Neural progenitor cell (in vitro differentiated cells): ENCODE results near the gene KRTAP17-1. TPM values are rescaled to one million over a fixed set of nuclear protein-coding genes. Genes with fewer than 3 reads are reported as not detected.

Source experiments
- DNase-seq: peaks from one replicate; pipeline ENCODE4 v3.0.0-alpha.2; 2016; ENCODE audit warnings: low spot score
- H2AFZ ChIP-seq: fragments of 200-600 bp; sonication (generic); replicated peaks from 2 replicates; pipeline ENCODE4 v1.6.1; 2016; ENCODE audit warnings: antibody characterized with exemption
- H3F3A ChIP-seq: fragments of 200-600 bp; sonication (generic); 2 replicates; pipeline ENCODE4 v1.6.1; 2016; ENCODE audit warnings: antibody characterized with exemption, low read depth
- H3K27ac ChIP-seq: fragments of 200-600 bp; sonication (generic); 2 replicates; pipeline ENCODE4 v1.5.1; 2016; ENCODE audit warnings: mild to moderate bottlenecking
- H3K27me3 ChIP-seq: fragments of 200-600 bp; sonication (generic); 2 replicates; pipeline ENCODE4 v1.6.1; 2016; ENCODE audit warnings: mild to moderate bottlenecking, moderate library complexity
- H3K36me3 ChIP-seq: fragments of 200-600 bp; sonication (generic); 2 replicates; pipeline ENCODE4 v1.5.1; 2016
- H3K4me1 ChIP-seq: fragments of 200-600 bp; sonication (generic); 2 replicates; pipeline ENCODE4 v1.6.1; 2016; ENCODE audit warnings: mixed run types
- H3K4me2 ChIP-seq: fragments of 200-600 bp; sonication (generic); 2 replicates; pipeline ENCODE4 v1.6.1; 2016
- H3K4me3 ChIP-seq: fragments of 200-600 bp; sonication (generic); 2 replicates; pipeline ENCODE4 v1.5.1; 2016
- H3K79me2 ChIP-seq: fragments of 200-600 bp; sonication (generic); 2 replicates; pipeline ENCODE4 v1.6.1; 2016; ENCODE audit warnings: low read depth
- H3K9ac ChIP-seq: fragments of 200-600 bp; sonication (generic); 2 replicates; pipeline ENCODE4 v1.6.1; 2016
- H3K9me3 ChIP-seq: fragments of 200-600 bp; sonication (generic); 2 replicates; pipeline ENCODE4 v1.5.1; 2016; ENCODE audit warnings: low read depth
- H4K20me1 ChIP-seq: fragments of 200-600 bp; sonication (generic); 2 replicates; pipeline ENCODE4 v1.6.1; 2016; ENCODE audit warnings: low read depth
- H3K27ac Mint-ChIP-seq: 3 replicates; pipeline ENCODE4 v1.8.0; 2021; ENCODE audit warnings: mixed read lengths
- H3K27me3 Mint-ChIP-seq: 2 replicates; pipeline ENCODE4 v1.8.0; 2022; ENCODE audit warnings: low read depth, mild to moderate bottlenecking, inconsistent platforms, moderate library complexity, mixed read lengths; ENCODE audit not compliant: insufficient read depth
- H3K36me3 Mint-ChIP-seq: 3 replicates; pipeline ENCODE4 v1.8.0; 2021; ENCODE audit warnings: mixed read lengths
- H3K4me1 Mint-ChIP-seq: 3 replicates; pipeline ENCODE4 v1.8.0; 2021; ENCODE audit warnings: mixed read lengths
- H3K4me3 Mint-ChIP-seq: 3 replicates; pipeline ENCODE4 v1.8.0; 2021; ENCODE audit warnings: mild to moderate bottlenecking, moderate library complexity, mixed read lengths
- H3K9me3 Mint-ChIP-seq: 3 replicates; pipeline ENCODE4 v1.8.0; 2020; ENCODE audit warnings: mixed read lengths
- CTCF ChIP-seq: fragments of 200-600 bp; sonication (generic); IDR thresholded peaks from 2 replicates; pipeline ENCODE4 v1.5.1; 2017; ENCODE audit warnings: antibody characterized with exemption, mild to moderate bottlenecking
- EZH2 ChIP-seq: fragments of 200-600 bp; sonication (generic); IDR thresholded peaks from 2 replicates; pipeline ENCODE4 v1.6.1; 2017; ENCODE audit warnings: antibody characterized with exemption, mild to moderate bottlenecking, moderate library complexity
- EZH2phosphoT487 ChIP-seq: fragments of 200-600 bp; sonication (generic); IDR thresholded peaks from 2 replicates; pipeline ENCODE4 v1.6.1; 2017; ENCODE audit warnings: antibody characterized with exemption
- total RNA-seq: library from RNA; depleted of rRNA; stranded (reverse); fragments of >200 nt; gene quantifications from 2 replicates; pipeline ENCODE4 v1.2.3, GENCODE V29; 2015; ENCODE audit warnings: low replicate concordance

The KRTAP17-1 gene
- total RNA-seq, 1 donor from 2014 or later, result not detected

- no peak overlapping the region for H3K9ac ChIP-seq
- no peaks in the 10 kb centered on the region for H3K9me3 Mint-ChIP-seq
- H4K20me1 ChIP-seq, result no peaks in the 10 kb centered on the region
- no peak overlapping the region for H3K27ac Mint-ChIP-seq
- peaks cover 4% of the 10 kb centered on the region for H3K27me3 Mint-ChIP-seq
- no peaks in the 10 kb centered on the region for H3K4me1 ChIP-seq
- H3K4me3 ChIP-seq, result no peak overlapping the region
- H3K36me3 ChIP-seq, result no peaks in the 10 kb centered on the region
- no peaks in the 10 kb centered on the region for H3K9me3 ChIP-seq
- H3K4me2 ChIP-seq, result no peak overlapping the region
- H3K4me1 Mint-ChIP-seq, result peaks cover 6% of the 10 kb centered on the region
- no peaks in the 10 kb centered on the region for H3K36me3 Mint-ChIP-seq
- H3K27ac ChIP-seq, result no peak overlapping the region
- no peaks in the 10 kb centered on the region for H3F3A ChIP-seq
- no peak for DNase-seq
- H3K27me3 ChIP-seq, result no peaks in the 10 kb centered on the region
- TF ChIP-seq CTCF (no peak), EZH2phosphoT487 (no peak), EZH2 (no peak)
- H3K79me2 ChIP-seq, result no peaks in the 10 kb centered on the region
- H3K4me3 Mint-ChIP-seq, result no peak overlapping the region
- H2AFZ ChIP-seq, result no peak overlapping the region
Observed at GRCh38 chr17:41333836-41334235, 18.3 kb upstream of the KRTAP17-1 start.

GRCh38 chr17:41333098-41333497 lies 17.6 kb upstream of the KRTAP17-1 start:
- peaks cover 4% of the 10 kb centered on the region for H3K27me3 Mint-ChIP-seq
- Histone ChIP-seq H3K27me3 (no peaks in the 10 kb centered on the region), H3F3A (no peaks in the 10 kb centered on the region), H3K27ac (no peak overlapping the region), H3K9me3 (no peaks in the 10 kb centered on the region), H3K4me2 (no peak overlapping the region), H3K4me1 (no peaks in the 10 kb centered on the region), H3K9ac (no peak overlapping the region), H3K36me3 (no peaks in the 10 kb centered on the region), H3K4me3 (no peak overlapping the region), H2AFZ (no peak overlapping the region), H4K20me1 (no peaks in the 10 kb centered on the region), H3K79me2 (no peaks in the 10 kb centered on the region)
- H3K36me3 Mint-ChIP-seq, result no peaks in the 10 kb centered on the region
- no peak overlapping the region for H3K27ac Mint-ChIP-seq
- no peak for DNase-seq
- no peak for TF ChIP-seq CTCF
- no peak for TF ChIP-seq EZH2phosphoT487
- TF ChIP-seq EZH2, result no peak
- peak overlapping the region; percentile 35 for H3K4me3 Mint-ChIP-seq
- no peaks in the 10 kb centered on the region for H3K9me3 Mint-ChIP-seq
- peaks cover 6% of the 10 kb centered on the region for H3K4me1 Mint-ChIP-seq

DNA sequence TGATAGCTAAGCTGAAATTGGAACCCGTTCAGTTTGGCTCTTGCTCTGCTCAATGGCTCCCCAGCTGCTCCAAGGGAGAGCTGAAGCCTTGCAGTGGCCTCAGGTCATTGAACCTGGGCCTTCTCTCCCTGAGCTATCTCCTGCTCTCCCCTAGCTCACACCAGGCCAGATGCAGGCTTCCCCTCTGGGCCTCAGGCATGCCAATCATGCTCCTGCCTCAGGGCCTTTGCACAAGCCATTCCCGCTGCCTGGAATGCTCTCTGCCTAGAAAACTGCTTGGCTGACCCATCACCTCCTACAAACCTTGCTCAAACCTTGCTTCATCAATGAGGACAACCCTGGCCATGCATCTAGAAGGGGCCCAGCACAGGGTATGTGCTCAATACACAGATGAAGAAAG lies 16.7 kb upstream of the KRTAP17-1 start:
- Histone ChIP-seq H3K79me2 (no peaks in the 10 kb centered on the region), H3K4me1 (no peaks in the 10 kb centered on the region), H3K4me2 (no peak overlapping the region), H4K20me1 (no peaks in the 10 kb centered on the region), H3K4me3 (no peak overlapping the region), H3K9ac (no peak overlapping the region), H3F3A (no peaks in the 10 kb centered on the region), H3K27me3 (no peaks in the 10 kb centered on the region), H3K36me3 (no peaks in the 10 kb centered on the region), H2AFZ (no peak overlapping the region), H3K27ac (no peak overlapping the region), H3K9me3 (no peaks in the 10 kb centered on the region)
- no peak for TF ChIP-seq EZH2
- no peak for TF ChIP-seq EZH2phosphoT487
- no peak for TF ChIP-seq CTCF
- no peak for DNase-seq
- Mint-ChIP-seq H3K9me3 (no peaks in the 10 kb centered on the region), H3K27ac (no peak overlapping the region), H3K4me3 (no peak overlapping the region), H3K4me1 (peaks cover 6% of the 10 kb centered on the region), H3K36me3 (no peaks in the 10 kb centered on the region), H3K27me3 (peaks cover 4% of the 10 kb centered on the region)
